OCI-LY1 (cell line): ENCODE data around the gene SLC6A4.

Experiments
- EZH2 ChIP-seq: fragments of 200-600 bp; sonication (generic), shearing (Covaris generic); IDR thresholded peaks from 2 replicates; pipeline ENCODE4 v1.8.0; 2017; ENCODE audit warnings: borderline replicate concordance, mixed run types, mild to moderate bottlenecking, antibody characterized with exemption, low read length, moderate library complexity, mixed read lengths
- TF ChIP-seq, protein P1 (sequence below): fragments of 200-600 bp; sonication (generic), shearing (Covaris generic); IDR thresholded peaks from 2 replicates; pipeline ENCODE4 v1.5.1; 2017; ENCODE audit warnings: mild to moderate bottlenecking, antibody characterized with exemption, low read length, moderate library complexity, mixed read lengths

DNA sequence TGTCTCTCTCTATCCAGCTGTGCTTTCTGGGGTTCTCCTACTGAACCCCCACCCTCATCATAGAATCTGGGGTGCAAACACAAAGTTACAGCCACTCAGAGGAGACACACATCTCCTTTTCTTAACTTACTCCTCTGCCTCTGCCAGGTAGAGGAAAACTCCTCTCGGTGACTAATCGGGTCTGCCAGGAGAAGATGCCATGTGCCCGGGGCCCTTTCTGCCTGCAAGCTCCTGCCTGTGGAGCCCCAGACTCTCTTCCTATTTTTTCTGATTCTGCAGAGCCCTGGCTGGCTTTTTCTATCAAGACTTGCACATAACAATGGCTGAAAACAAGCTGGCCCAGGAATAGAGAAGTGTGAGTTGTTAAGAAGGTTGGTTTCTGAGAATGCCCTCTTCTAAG is 10.4 kb downstream of the SLC6A4 start:
- TF ChIP-seq, protein P1, sequence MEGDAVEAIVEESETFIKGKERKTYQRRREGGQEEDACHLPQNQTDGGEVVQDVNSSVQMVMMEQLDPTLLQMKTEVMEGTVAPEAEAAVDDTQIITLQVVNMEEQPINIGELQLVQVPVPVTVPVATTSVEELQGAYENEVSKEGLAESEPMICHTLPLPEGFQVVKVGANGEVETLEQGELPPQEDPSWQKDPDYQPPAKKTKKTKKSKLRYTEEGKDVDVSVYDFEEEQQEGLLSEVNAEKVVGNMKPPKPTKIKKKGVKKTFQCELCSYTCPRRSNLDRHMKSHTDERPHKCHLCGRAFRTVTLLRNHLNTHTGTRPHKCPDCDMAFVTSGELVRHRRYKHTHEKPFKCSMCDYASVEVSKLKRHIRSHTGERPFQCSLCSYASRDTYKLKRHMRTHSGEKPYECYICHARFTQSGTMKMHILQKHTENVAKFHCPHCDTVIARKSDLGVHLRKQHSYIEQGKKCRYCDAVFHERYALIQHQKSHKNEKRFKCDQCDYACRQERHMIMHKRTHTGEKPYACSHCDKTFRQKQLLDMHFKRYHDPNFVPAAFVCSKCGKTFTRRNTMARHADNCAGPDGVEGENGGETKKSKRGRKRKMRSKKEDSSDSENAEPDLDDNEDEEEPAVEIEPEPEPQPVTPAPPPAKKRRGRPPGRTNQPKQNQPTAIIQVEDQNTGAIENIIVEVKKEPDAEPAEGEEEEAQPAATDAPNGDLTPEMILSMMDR = no peak
- no peak for TF ChIP-seq EZH2
